Stimulated activated CD4-positive, alpha-beta T cell treated with anti-CD3 and anti-CD28 coated beads, TNF-alpha, amount 100 ng/mL, for 24 hours (primary cell): ENCODE results near the gene FITM1.
A peak's percentile ranks its signal among the peaks of the same experiment; 100 is the strongest.

Source experiments
- DNase-seq, 3 experiments: peaks; one replicate each; pipeline ENCODE4 v3.0.0-alpha.2; 2020; ENCODE audit warnings: low read depth in 3 of 3

The FITM1 gene

DNA sequence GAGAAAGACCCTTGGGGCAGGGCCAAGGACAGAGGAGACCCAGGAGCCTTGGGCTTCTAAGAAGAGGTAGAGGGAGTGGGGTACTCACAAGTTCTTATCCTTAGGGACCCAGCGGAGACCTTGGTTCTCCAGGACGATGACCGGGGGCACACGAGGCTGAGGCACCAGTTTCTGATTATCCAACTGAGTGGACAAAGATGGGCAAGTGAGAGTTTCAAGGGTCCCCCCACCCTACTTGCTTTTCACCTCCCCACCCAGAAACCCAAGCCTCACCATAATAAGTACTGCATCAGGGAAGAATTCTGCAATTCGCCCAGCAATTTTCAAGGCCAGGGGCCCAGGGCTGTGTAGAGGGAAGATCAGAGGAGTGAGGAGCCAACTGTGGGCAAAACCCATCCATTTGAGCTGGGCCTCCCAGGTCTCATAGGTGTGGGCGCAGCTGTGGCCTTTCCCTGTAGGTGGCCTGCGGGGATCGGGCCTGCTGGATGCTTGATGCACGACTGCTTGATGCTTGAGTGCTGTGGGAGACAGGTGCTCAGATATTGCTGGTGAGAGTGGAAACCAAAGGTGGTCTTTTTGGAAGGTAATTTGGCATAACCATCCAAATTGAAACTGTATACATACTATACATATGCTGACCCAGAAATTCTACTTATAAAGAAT is 8.9 kb downstream of the FITM1 start:
- peak in 1 of 3 experiments; percentile 34 for DNase-seq

DNA sequence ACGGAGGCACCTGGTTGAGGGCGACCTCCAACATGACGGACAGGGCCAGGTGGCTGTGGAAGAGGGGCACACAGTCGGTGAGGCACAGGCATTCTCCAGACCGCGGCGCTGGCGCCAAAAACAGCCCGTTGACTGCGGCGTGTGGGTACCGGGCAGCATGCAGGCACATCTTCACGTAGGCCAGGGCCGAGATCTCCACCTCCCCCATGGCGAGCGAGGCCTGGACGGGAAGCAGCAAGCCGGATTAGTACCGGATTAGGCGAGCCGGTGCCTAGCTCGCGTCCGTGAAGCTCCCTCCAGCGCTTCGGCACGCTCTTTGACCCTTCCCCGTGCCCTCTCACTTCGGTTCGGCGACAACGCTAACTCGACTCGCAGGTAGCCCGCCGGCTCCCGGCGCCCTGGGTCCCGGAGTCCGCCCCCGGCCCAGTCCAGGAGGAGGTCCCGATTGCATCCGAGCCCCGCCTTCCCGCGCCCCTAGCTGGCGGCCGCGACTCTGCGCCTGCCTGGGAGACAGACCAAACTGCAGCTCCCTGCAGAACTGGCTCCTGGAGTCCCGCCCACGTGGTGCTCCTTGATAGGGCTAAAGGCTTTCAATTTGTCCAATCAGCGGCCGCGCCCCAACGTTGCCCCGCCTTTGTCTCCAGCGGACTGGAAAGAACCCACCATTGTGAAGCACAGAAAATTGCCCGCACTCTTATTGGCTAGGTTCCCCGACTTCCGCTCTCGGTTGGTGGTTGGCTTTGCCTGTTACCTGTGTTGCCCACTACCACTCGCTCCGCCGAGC is 10.8 kb downstream of the FITM1 start, which contains the start of gene EMC9:
Gene EMC9, minus strand, starts transcription at position 495 of the 784 bp plus-strand sequence. Its CDS starts 287 bp downstream, at position 208.
- DNase-seq = peak; percentile 97 to 100 (median 100)

DNA sequence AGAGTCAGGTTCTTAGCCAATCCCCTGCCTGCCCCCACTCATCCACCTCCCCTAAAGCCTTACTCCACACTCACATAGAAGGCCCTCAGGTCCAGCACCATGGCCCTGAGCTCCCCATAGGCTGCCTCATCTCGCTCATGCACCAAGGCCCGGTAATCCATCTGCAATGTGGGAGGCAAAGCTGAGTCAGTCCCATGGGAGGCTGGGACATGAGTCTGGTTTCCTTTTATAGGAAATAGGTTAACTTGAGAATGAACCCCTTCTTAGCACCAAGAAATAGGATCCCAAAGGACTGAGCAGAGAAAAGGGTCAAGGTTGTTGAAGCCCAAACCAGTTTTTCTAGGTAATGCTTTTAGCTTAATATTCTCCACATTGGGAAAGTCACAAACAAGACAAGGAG is 13.1 kb downstream of the FITM1 start:
- DNase-seq = no peak

DNA sequence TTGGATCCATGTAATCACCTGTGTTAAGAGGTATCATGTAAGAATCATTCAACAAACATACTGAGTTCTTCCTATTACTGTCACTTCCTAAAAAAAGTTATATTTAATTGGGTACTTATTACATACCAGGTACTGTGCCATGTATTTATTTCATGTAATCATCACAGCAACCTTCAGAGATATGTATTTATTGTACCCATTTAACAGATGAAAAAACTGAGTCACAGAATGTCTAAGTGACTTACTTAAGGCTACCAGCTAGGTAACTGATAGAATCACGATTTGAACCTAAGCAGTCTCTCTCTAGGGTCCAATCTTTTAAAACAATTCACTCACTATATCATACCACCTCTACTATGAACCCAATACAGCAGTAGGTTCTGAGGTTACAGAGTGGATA is 14.0 kb downstream of the FITM1 start:
- no peak for DNase-seq

DNA sequence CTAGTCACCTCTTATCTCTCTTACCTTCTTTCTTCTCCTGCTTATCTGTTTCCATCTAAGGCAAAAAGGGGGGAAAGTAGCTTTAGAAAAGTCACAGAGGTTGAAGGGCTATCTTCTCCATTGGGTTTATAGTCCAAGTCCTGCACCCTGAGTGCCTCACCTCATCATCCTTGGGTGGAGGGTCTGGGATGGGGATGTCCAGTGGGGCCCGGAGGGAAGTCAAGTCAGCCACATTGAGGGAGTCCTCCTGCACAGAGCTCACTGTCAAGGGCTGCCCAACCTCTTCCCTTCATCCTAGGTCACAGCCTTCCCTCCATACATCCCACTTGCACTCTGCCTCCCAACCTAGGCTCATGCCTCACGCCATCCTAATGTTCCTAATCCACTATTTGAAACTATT is 14.8 kb downstream of the FITM1 start:
- no peak for DNase-seq

DNA sequence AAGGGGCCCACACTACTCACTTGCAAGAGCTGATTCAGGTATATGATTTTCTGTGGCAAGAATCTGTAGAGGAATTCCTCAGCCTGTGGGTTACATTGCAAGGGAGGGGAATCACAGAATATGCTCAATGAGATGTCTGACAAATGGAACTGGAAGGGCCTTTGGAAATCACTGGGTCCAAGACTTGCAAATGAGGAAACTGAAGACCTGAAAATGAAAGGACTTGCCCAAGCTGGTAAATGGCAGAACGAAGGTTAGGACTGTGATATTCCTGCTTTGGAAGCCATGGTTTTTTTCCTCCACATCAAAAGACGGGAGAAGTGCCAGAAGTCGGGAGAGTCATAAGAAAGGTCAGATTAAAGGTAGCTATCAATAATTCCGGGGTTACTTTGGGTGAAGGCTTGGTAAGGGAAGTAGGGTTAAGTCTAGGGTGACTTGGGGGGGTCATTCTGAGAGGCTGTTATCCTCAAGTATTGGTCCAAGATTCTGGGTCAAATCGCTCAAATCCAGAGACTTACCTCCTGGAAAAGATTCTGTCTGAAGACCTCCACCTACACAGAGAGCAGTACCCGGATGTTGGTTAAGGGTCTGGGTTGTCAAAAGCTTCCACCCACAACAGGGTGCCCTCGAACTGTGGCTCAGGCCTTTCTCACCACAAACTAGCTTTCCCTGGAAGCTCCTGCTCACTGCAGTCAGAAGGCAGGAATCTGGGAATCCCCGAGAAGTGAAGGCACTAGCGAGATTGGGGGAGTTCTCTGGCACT is 15.4 kb downstream of the FITM1 start:
- no peak for DNase-seq

DNA sequence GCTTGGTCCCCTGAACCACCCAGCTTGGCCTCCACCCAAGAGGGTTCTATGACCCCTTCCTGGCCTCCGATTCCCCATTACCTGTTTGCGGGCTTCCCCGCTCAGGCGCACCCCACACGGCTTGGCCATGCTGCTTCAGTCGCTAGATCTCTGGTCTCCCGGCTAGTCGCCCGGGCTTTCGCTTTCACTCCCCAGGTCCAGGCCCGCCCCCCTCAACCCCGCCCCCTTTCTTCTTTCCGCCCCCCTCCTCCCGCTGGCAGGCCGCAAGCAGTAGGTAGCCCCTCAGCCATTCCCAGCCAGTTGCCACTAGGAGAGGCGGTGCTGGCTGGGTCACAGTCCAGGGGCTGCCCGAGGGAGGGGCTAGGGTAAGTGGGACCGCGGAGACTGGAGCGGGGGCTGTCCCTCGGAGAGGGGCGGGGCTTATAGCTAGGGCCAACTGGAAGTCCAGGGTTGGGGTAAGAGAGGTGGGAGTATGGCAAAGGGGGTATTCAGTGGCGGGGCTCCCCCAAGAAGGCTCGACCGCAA is 16.1 kb downstream of the FITM1 start, which contains the start of gene PSME2:
Gene PSME2, minus strand, starts transcription at position 158 of the 525 bp plus-strand sequence. Its CDS starts 29 bp downstream, at position 129.
- DNase-seq = peak; percentile 77 to 94 (median 78)

DNA sequence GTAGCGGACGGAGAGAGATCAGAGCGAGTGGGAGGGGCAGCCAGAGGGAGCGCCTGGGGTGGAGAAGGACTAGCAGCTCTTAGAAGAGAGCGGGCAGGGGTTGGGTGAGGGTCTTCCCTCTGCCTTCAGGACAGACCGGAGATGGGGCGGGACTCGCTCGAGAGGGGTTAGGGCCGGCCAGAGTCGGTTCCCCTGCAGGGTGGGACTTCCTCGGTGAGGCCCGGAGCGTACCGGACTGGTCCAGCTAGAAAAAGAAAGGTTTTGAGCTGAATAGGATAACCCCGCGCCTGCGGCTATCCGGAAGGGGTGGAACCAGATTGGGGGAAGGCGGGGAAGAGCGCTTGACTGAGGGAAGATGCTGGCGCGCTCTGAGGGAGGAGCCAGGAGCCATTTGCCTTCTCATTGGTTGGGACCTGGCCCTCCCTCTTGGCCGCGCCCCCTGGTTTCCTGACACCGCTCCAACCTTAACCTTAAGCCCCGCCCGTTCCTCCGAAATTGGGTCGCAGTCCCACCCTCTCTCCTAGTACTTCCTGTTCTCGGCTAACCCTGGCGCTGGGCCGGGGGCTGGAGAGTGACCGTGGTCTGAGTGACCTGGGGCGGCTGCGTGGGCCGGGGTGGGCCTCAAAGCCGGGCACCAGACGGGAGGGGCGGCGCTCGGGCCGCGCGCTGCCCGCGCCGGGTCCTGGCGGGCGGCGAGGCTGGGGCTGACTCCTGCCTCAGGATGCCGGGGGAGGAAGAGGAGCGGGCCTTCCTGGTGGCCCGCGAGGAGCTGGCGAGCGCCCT is 16.7 kb downstream of the FITM1 start, which contains the start of gene RNF31:
Gene RNF31, plus strand, starts transcription at position 521 of the 783 bp plus-strand sequence. Its CDS starts 201 bp downstream, at position 722.
- DNase-seq = peak; percentile 95 to 99 (median 96)

DNA sequence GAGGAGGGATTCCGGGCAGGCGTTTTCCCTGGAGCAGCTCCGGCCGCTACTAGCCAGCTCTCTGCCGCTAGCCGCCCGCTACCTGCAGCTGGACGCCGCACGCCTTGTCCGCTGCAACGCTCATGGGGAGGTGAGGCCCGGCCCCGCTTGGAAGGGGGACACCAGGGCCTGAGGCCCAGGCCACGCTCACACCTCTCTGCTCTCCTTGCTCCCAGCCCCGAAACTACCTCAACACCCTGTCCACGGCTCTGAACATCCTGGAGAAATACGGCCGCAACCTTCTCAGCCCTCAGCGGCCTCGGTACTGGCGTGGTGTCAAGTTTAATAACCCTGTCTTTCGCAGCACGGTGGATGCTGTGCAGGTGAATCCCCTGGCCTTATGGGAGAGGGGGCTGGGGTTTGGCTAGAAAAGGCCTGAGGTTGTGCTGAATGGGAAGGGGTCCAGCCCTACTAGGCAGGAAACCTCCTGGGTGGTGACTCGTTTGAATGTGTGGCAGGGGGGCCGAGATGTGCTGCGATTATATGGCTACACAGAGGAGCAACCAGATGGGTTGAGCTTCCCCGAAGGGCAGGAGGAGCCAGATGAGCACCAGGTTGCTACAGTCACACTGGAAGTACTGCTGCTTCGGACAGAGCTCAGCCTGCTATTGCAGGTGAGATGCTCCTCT is 17.4 kb downstream of the FITM1 start:
- no peak for DNase-seq

DNA sequence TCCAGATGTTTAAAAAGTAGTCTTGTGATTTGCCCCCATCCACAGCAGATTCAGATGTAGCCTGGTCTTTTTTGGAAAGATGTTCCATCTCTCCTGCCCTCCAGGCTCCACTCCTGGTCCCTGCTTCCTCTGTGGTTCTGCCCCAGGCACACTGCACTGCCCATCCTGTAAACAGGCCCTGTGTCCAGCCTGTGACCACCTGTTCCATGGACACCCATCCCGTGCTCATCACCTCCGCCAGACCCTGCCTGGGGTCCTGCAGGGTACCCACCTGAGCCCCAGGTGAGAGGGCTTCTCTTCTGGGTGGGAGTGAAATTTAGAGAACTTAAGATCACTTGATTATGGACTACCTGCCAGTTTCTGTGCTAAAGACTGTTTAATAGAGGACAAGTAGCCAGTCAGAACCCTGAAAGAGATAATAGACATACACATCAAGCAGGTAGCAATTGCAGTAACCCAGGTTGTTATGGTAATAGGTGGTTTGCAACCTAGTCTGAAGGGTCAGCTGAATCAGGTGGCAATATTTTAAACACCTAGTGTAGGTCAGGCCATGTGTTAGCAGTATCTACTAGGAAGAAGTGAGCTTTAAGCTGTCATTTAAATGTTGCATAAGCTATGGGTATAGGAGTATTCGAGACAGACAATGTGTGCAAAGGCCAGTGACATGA is 19.0 kb downstream of the FITM1 start:
- no peak for DNase-seq

DNA sequence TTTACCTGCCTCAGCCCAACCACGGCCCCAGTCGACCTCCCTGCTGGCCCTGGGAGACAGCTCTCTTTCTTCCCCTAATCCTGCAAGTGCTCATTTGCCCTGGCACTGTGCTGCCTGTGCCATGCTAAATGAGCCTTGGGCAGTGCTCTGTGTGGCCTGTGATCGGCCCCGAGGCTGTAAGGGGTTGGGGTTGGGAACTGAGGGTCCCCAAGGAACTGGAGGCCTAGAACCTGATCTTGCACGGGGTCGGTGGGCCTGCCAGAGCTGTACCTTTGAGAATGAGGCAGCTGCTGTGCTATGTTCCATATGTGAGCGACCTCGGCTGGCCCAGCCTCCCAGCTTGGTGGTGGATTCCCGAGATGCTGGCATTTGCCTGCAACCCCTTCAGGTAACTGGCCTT is 19.6 kb downstream of the FITM1 start:
- DNase-seq = no peak

DNA sequence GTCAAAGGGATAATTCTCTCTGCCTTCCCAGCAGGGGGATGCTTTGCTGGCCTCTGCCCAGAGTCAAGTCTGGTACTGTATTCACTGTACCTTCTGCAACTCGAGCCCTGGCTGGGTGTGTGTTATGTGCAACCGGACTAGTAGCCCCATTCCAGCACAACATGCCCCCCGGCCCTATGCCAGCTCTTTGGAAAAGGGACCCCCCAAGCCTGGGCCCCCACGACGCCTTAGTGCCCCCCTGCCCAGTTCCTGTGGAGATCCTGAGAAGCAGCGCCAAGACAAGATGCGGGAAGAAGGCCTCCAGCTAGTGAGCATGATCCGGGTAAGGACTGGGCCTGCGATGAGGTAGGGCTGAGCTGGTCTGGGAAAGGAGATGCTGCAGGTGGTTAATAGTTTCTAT is 20.1 kb downstream of the FITM1 start:
- DNase-seq = no peak

DNA sequence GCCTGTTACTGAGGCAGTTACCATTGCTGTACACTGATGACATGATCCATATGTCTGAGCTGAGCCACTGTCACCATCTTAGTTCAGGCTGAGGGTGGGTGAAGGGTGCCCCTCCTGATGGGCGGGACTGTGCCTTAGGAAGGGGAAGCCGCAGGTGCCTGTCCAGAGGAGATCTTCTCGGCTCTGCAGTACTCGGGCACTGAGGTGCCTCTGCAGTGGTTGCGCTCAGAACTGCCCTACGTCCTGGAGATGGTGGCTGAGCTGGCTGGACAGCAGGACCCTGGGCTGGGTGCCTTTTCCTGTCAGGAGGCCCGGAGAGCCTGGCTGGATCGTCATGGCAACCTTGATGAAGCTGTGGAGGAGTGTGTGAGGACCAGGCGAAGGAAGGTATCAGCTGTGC is 20.5 kb downstream of the FITM1 start:
- DNase-seq = no peak

DNA sequence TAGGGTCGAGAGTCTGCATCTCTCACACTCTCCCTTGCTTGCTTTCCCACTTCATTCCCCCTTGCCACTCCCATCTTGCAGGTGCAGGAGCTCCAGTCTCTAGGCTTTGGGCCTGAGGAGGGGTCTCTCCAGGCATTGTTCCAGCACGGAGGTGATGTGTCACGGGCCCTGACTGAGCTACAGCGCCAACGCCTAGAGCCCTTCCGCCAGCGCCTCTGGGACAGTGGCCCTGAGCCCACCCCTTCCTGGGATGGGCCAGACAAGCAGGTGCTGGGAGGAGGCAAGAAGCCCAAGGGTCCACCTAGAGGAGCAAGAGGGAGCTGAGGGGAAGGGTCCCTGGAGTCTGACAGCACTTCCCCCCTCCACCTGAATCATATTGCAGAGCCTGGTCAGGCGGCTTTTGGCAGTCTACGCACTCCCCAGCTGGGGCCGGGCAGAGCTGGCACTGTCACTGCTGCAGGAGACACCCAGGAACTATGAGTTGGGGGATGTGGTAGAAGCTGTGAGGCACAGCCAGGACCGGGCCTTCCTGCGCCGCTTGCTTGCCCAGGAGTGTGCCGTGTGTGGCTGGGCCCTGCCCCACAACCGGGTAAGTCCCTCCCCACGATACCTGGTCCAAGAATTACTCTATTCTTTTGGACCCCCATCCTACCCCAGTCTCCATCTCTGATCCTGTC is 21.1 kb downstream of the FITM1 start:
- no peak for DNase-seq

DNA sequence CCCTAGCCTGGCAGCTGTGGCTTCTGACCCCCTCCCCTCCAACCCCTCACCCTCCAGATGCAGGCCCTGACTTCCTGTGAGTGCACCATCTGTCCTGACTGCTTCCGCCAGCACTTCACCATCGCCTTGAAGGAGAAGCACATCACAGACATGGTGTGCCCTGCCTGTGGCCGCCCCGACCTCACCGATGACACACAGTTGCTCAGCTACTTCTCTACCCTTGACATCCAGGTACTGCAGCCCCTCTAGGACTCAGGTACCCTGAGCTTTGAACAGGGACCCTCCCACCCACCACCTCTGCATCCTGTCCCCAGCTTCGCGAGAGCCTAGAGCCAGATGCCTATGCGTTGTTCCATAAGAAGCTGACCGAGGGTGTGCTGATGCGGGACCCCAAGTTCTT is 24.6 kb downstream of the FITM1 start:
- no peak for DNase-seq

DNA sequence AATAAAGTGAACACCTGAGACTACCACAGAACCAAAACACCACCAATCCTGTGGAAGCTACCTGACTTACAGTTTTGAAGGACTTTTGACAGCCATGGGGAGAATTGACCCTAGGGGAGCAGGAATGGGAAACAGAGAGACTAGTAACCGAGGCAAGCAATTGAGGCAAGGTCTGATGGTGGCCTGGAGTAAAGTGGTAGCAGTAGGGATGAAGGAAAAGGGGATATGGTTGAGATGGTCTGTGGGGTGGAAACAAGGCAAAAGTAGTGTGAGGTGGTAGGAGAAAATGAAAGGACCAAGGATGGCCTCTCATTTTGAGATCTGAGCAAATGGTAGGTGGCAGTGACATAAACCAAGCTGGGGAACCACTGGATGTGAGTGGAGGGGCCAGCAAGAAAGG is 26.4 kb downstream of the FITM1 start:
- DNase-seq = no peak

DNA sequence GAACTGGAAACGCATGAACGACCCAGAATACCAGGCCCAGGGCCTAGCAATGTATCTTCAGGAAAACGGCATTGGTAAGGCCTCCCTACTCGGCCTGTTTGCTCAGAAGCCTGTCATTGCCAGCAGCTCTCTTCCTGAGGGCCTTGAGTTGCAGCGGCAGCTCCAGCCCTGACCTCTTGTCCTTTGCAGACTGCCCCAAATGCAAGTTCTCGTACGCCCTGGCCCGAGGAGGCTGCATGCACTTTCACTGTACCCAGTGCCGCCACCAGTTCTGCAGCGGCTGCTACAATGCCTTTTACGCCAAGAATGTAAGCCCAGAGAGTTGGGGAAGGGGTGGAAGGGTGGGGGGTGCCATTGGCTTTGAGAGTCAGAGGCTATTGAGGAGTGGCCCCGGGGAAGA is 26.9 kb downstream of the FITM1 start:
- no peak for DNase-seq

DNA sequence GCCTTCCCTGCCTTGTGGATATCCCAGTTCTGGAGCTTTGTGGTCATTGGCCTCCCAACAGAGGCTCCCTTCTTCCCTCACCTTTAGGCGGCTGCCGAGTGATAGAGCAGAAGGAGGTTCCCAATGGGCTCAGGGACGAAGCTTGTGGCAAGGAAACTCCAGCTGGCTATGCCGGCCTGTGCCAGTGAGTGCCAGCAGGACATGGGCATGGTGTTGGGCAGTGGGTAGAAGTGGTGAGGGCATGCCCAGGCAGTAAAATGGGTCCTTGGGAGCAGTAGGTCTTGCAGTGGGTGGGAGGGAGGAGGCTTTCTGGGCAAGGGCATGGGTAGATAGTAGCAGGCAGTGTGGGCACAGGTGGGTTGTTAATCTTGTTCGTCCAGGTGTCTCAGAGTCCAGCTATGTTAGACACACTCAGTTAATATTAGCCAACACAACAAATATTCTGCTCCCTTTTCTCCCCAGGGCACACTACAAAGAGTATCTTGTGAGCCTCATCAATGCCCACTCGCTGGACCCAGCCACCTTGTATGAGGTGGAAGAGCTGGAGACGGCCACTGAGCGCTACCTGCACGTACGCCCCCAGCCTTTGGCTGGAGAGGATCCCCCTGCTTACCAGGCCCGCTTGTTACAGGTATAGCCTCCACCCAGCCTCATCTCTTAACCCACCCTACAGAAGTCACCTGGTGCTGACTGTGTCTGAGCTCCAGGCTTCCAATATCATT is 29.5 kb downstream of the FITM1 start:
- DNase-seq = no peak

DNA sequence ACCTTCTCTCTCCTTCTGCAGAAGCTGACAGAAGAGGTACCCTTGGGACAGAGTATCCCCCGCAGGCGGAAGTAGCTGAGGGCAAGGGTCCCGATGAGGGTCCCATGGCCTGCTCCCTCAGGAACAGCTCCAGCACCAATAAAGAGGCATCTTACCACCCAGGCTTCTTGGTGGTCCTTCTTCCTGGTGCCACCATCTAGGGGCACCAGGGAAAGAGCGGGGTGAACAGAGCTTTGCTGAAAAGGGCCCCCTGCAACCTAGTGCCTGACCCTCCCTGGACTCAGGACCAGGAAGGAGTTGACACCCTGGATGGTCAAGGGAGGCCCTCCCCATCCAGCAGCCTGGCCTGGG is 30.0 kb downstream of the FITM1 start:
- DNase-seq = no peak
